Measurements from ENCODE around the gene ASNSD1. TPM values are rescaled to one million over a fixed set of nuclear protein-coding genes. Genes with fewer than 3 reads are reported as not detected.

ASNSD1 gene
- total RNA-seq, 1 donor from 2014 or later: 31.7 TPM

DNA sequence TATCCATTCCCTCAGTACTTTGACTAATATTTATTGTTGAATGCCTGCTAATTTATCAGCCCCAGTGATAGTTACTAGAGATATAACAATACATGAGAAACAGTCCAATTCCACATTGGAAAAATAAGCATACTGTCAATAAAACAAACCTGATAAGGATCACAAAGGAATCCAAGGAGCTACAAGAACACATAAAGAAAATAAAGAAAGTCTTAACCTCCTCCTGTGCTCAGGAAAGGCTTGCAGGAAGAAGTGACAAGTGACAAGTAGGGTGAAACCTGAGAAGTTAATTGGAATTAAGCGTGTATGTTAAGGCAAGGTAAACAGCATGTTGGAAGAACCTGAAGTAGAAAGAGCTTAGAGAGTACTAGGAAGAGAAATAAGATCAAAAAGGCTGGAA lies 20.3 kb upstream of the ASNSD1 start:
- H4K20me1 ChIP-seq (ENCODE audit: insufficient read depth, low read length): no peaks in the 10 kb centered on the region
- no peak overlapping the region for H3K27ac ChIP-seq (ENCODE audit: low read depth, low read length)
- H3K9ac ChIP-seq (ENCODE audit: low read length): no peak overlapping the region
- no peak for TF ChIP-seq EZH2 (IDR thresholded peaks at IDR 0.05; ENCODE audit: insufficient read depth, low read length)
- TF ChIP-seq, protein P1, sequence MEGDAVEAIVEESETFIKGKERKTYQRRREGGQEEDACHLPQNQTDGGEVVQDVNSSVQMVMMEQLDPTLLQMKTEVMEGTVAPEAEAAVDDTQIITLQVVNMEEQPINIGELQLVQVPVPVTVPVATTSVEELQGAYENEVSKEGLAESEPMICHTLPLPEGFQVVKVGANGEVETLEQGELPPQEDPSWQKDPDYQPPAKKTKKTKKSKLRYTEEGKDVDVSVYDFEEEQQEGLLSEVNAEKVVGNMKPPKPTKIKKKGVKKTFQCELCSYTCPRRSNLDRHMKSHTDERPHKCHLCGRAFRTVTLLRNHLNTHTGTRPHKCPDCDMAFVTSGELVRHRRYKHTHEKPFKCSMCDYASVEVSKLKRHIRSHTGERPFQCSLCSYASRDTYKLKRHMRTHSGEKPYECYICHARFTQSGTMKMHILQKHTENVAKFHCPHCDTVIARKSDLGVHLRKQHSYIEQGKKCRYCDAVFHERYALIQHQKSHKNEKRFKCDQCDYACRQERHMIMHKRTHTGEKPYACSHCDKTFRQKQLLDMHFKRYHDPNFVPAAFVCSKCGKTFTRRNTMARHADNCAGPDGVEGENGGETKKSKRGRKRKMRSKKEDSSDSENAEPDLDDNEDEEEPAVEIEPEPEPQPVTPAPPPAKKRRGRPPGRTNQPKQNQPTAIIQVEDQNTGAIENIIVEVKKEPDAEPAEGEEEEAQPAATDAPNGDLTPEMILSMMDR (IDR thresholded peaks at IDR 0.05; ENCODE audit: insufficient read depth, low read depth, low read length): no peak
- FAIRE-seq (no peak), DNase-seq (ENCODE audit: low read depth) (no peak)
- H2AFZ ChIP-seq (ENCODE audit: low read depth, low read length): no peak overlapping the region
- H3K36me3 Mint-ChIP-seq (ENCODE audit: low read depth, unreplicated experiment): no peaks in the 10 kb centered on the region
- no peaks in the 10 kb centered on the region for H3K9me3 Mint-ChIP-seq (ENCODE audit: unreplicated experiment)
- H3K4me2 ChIP-seq (ENCODE audit: low read length): no peak overlapping the region
- no peaks in the 10 kb centered on the region for H3K79me2 ChIP-seq (ENCODE audit: insufficient read depth, low read length)
- H3K27ac Mint-ChIP-seq (ENCODE audit: unreplicated experiment): no peak overlapping the region
- no peaks in the 10 kb centered on the region for H3K27me3 Mint-ChIP-seq (ENCODE audit: low read depth, unreplicated experiment)
- no peaks in the 10 kb centered on the region for H3K27me3 ChIP-seq (ENCODE audit: insufficient read depth, low read length)
- no peak overlapping the region for H3K4me3 ChIP-seq (ENCODE audit: insufficient read depth, low read depth, low read length)
- no peaks in the 10 kb centered on the region for H3K4me1 ChIP-seq (ENCODE audit: insufficient read depth, low read length)
- H3K4me3 Mint-ChIP-seq (ENCODE audit: unreplicated experiment): no peak overlapping the region
- no peaks in the 10 kb centered on the region for H3K36me3 ChIP-seq (ENCODE audit: insufficient read depth, low read length)
- H3K4me1 Mint-ChIP-seq (ENCODE audit: low read depth, unreplicated experiment): peaks cover 5% of the 10 kb centered on the region
- no peaks in the 10 kb centered on the region for H3K9me3 ChIP-seq (ENCODE audit: insufficient read depth, low read depth, low read length)

GRCh38 chr2:189641590-189641989 lies 19.7 kb upstream of the ASNSD1 start:
- no peak overlapping the region for H3K4me2 ChIP-seq (ENCODE audit: low read length)

DNA sequence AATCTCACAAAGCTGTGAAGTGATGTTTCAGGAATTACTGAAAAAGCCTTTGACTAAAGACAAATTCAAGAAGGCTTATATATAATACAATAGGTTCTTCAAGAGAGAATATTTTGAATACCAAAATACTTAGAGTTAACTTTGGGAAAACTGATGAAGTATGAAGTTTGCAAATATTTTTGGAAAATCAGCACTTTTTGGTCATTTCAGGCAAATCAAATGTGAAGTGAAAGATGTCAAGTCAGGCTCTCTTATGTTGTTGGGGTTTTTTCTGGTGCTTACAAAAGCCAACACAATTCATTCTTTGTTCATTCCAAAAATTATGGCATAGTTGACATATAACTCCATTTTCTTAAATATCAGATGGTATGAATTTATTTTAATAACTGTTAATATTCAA lies 14.7 kb upstream of the ASNSD1 start:
- no peaks in the 10 kb centered on the region for H4K20me1 ChIP-seq (ENCODE audit: insufficient read depth, low read length)
- H3K36me3 ChIP-seq (ENCODE audit: insufficient read depth, low read length): no peaks in the 10 kb centered on the region
- no peak for TF ChIP-seq EZH2 (IDR thresholded peaks at IDR 0.05; ENCODE audit: insufficient read depth, low read length)
- TF ChIP-seq, protein P1 (IDR thresholded peaks at IDR 0.05; ENCODE audit: insufficient read depth, low read depth, low read length): no peak
- no peaks in the 10 kb centered on the region for H3K79me2 ChIP-seq (ENCODE audit: insufficient read depth, low read length)
- H3K4me1 Mint-ChIP-seq (ENCODE audit: low read depth, unreplicated experiment): peaks cover 10% of the 10 kb centered on the region
- no peak overlapping the region for H3K4me3 ChIP-seq (ENCODE audit: insufficient read depth, low read depth, low read length)
- no peaks in the 10 kb centered on the region for H3K9me3 ChIP-seq (ENCODE audit: insufficient read depth, low read depth, low read length)
- no peak overlapping the region for H3K27ac Mint-ChIP-seq (ENCODE audit: unreplicated experiment)
- H3K36me3 Mint-ChIP-seq (ENCODE audit: low read depth, unreplicated experiment): no peaks in the 10 kb centered on the region
- peaks cover 5% of the 10 kb centered on the region for H3K9me3 Mint-ChIP-seq (ENCODE audit: unreplicated experiment)
- H3K27me3 Mint-ChIP-seq (ENCODE audit: low read depth, unreplicated experiment): no peaks in the 10 kb centered on the region
- FAIRE-seq: no peak
- no peak overlapping the region for H3K27ac ChIP-seq (ENCODE audit: low read depth, low read length)
- DNase-seq (ENCODE audit: low read depth): no peak
- H2AFZ ChIP-seq (ENCODE audit: low read depth, low read length): no peak overlapping the region
- no peaks in the 10 kb centered on the region for H3K4me1 ChIP-seq (ENCODE audit: insufficient read depth, low read length)
- no peaks in the 10 kb centered on the region for H3K27me3 ChIP-seq (ENCODE audit: insufficient read depth, low read length)
- H3K9ac ChIP-seq (ENCODE audit: low read length): no peak overlapping the region
- H3K4me3 Mint-ChIP-seq (ENCODE audit: unreplicated experiment): no peak overlapping the region
- no peak overlapping the region for H3K4me2 ChIP-seq (ENCODE audit: low read length)

More at GRCh38 chr2:189641590-189641989, 19.7 kb upstream of the ASNSD1 start:
- H3K9me3 ChIP-seq (ENCODE audit: insufficient read depth, low read depth, low read length): no peaks in the 10 kb centered on the region
- H3K9ac ChIP-seq (ENCODE audit: low read length): no peak overlapping the region
- no peak overlapping the region for H2AFZ ChIP-seq (ENCODE audit: low read depth, low read length)
- no peaks in the 10 kb centered on the region for H3K4me1 ChIP-seq (ENCODE audit: insufficient read depth, low read length)
- FAIRE-seq (no peak), DNase-seq (ENCODE audit: low read depth) (peak; percentile 69)
- H3K4me3 ChIP-seq (ENCODE audit: insufficient read depth, low read depth, low read length): no peak overlapping the region
- Mint-ChIP-seq H3K4me1 (ENCODE audit: low read depth, unreplicated experiment) (peaks cover 5% of the 10 kb centered on the region), H3K9me3 (ENCODE audit: unreplicated experiment) (no peaks in the 10 kb centered on the region), H3K36me3 (ENCODE audit: low read depth, unreplicated experiment) (no peaks in the 10 kb centered on the region), H3K27me3 (ENCODE audit: low read depth, unreplicated experiment) (no peaks in the 10 kb centered on the region), H3K27ac (ENCODE audit: unreplicated experiment) (peak overlapping the region; percentile 42), H3K4me3 (ENCODE audit: unreplicated experiment) (no peak overlapping the region)
- no peak for TF ChIP-seq EZH2 (IDR thresholded peaks at IDR 0.05; ENCODE audit: insufficient read depth, low read length)
- TF ChIP-seq, protein P1 (IDR thresholded peaks at IDR 0.05; ENCODE audit: insufficient read depth, low read depth, low read length): no peak
- no peaks in the 10 kb centered on the region for H3K79me2 ChIP-seq (ENCODE audit: insufficient read depth, low read length)
- no peaks in the 10 kb centered on the region for H3K36me3 ChIP-seq (ENCODE audit: insufficient read depth, low read length)
- H4K20me1 ChIP-seq (ENCODE audit: insufficient read depth, low read length): no peaks in the 10 kb centered on the region
- H3K27ac ChIP-seq (ENCODE audit: low read depth, low read length): no peak overlapping the region
- H3K27me3 ChIP-seq (ENCODE audit: insufficient read depth, low read length): no peaks in the 10 kb centered on the region

Data from astrocyte (in vitro differentiated cells and primary cell).